Activated CD4-positive, alpha-beta T cell treated with anti-CD3 and anti-CD28 coated beads, Interleukin-2, amount 10 ng/mL, durations not matched to agents 7 days and 5 days (primary cell): ENCODE data around the gene TUBE1. TPM values are rescaled to one million over a fixed set of nuclear protein-coding genes. Genes with fewer than 3 reads are reported as not detected.
"Not testable (repeated sequence)": the region's sequence is repeated elsewhere in the genome, so short reads cannot be mapped to it uniquely, and the experiment has no call there.

Experiments
- CTCF ChIA-PET: fragments of 350-600 bp; sonication (Branson Sonifier 250); formaldehyde crosslinking; loops from one replicate; lab custom pipeline; 2021; ENCODE audit warnings: antibody characterized with exemption; lab: Charles Lee
- POLR2A ChIA-PET: fragments of 350-600 bp; sonication (Branson Sonifier 250); formaldehyde crosslinking; loops from one replicate; lab custom pipeline; 2021; ENCODE audit warnings: antibody characterized with exemption; lab: Charles Lee
- DNase-seq: peaks from one replicate; pipeline ENCODE4 v3.0.0-alpha.2; 2020
- H3K27ac Mint-ChIP-seq: one replicate; pipeline ENCODE4 v1.8.0; 2021; ENCODE audit warnings: mild to moderate bottlenecking, moderate library complexity, mixed read lengths
- H3K27me3 Mint-ChIP-seq: one replicate; pipeline ENCODE4 v1.8.0; 2021; ENCODE audit warnings: mixed read lengths
- H3K36me3 Mint-ChIP-seq: one replicate; pipeline ENCODE4 v1.8.0; 2021; ENCODE audit warnings: low read depth, mixed read lengths
- H3K4me1 Mint-ChIP-seq: one replicate; pipeline ENCODE4 v1.8.0; 2021; ENCODE audit warnings: mixed read lengths
- H3K4me3 Mint-ChIP-seq: one replicate; pipeline ENCODE4 v1.8.0; 2021; ENCODE audit warnings: mild to moderate bottlenecking, moderate library complexity, mixed read lengths
- H3K9me3 Mint-ChIP-seq: one replicate; pipeline ENCODE4 v1.8.0; 2021; ENCODE audit warnings: mixed read lengths
- total RNA-seq, 2 experiments: library from RNA; stranded (reverse); gene quantifications; one replicate each; pipeline ENCODE4 v1.2.3, GENCODE V29; 2021

The TUBE1 gene
- total RNA-seq, 2 experiments from 2014 or later: 14.9 to 18.9 TPM

DNA sequence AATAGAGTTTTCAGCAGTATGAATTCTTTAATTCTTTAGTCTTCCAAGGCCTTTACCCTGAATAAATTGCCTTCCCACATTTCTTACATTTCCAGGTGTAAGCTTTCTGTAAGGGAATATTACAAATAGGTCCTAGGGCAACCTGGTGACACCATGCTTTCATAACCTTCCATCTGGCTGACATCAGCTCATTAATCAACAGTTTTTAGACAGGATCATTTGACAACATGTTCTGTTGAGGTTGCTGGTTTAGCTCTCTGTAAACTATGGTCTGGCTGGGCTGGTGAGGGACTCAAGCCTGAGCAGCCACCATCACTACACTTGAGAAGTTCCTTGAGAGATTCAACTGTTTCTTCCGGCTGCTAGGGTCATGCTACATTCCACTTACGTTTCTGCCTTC, 19.3 kb upstream of the TUBE1 start:
- ChIA-PET POLR2A (no interaction called here), CTCF (interaction anchor here (0.8 kb wide), 1 partner anchor 8 kb away, joined by 4 read pairs; no protein-coding TSS in a partner anchor)
- Mint-ChIP-seq H3K4me1 (no peaks in the 10 kb centered on the region), H3K36me3 (no peaks in the 10 kb centered on the region), H3K9me3 (no peaks in the 10 kb centered on the region), H3K4me3 (no peak overlapping the region), H3K27me3 (peaks cover 18% of the 10 kb centered on the region), H3K27ac (no peak overlapping the region)
- no peak for DNase-seq

DNA sequence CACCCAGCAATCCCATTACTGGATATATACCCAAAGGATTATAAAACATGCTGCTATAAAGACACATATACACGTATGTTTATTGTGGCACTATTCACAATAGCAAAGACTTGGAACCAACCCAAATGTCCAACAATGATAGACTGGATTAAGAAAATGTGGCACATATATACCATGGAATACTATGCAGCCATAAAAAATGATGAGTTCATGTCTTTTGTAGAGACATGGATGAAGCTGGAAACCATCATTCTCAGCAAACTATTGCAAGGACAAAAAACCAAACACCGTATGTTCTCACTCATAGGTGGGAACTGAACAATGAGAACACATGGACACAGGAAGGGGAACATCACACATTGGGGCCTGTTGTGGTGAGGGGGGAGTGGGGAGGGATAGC, 18.7 kb upstream of the TUBE1 start:
- DNase-seq: not testable (repeated sequence)
- peaks cover 18% of the 10 kb centered on the region for H3K27me3 Mint-ChIP-seq

DNA sequence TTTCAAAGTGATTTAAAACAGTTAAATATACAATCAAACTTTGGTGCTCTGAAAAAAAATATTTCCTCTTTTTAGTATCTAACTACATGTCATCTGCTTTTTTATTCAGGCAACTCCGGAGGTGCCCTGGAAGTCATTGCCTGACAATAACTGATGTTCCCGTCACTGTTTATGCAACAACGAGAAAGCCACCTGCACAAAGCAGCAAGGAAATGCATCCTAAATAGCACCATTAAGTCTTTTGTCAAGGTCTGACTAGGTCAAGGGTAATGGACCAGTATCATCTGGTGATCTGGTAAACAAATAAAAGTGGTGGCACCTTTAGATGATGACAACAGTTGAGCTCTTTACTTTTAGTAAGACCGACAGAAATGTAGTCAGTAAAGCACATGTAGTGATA, 13.3 kb upstream of the TUBE1 start:
- POLR2A ChIA-PET: no interaction called here
- CTCF ChIA-PET: interaction anchor here (0.5 kb wide), 1 partner anchor 1670 kb away, joined by 4 read pairs; no protein-coding TSS in a partner anchor
- no peak for DNase-seq
- H3K9me3 Mint-ChIP-seq: no peaks in the 10 kb centered on the region
- H3K27me3 Mint-ChIP-seq: peaks cover 17% of the 10 kb centered on the region
- no peak overlapping the region for H3K4me3 Mint-ChIP-seq
- H3K36me3 Mint-ChIP-seq: no peaks in the 10 kb centered on the region
- H3K27ac Mint-ChIP-seq: no peak overlapping the region
- no peaks in the 10 kb centered on the region for H3K4me1 Mint-ChIP-seq

More for the DNA sequence above, 18.7 kb upstream of the TUBE1 start:
- H3K9me3 Mint-ChIP-seq, H3K4me3 Mint-ChIP-seq, H3K27ac Mint-ChIP-seq, POLR2A ChIA-PET, H3K36me3 Mint-ChIP-seq, H3K4me1 Mint-ChIP-seq: not testable (repeated sequence)
- CTCF ChIA-PET: interaction anchor here (0.8 kb wide), 1 partner anchor 9 kb away, joined by 4 read pairs; no protein-coding TSS in a partner anchor

DNA sequence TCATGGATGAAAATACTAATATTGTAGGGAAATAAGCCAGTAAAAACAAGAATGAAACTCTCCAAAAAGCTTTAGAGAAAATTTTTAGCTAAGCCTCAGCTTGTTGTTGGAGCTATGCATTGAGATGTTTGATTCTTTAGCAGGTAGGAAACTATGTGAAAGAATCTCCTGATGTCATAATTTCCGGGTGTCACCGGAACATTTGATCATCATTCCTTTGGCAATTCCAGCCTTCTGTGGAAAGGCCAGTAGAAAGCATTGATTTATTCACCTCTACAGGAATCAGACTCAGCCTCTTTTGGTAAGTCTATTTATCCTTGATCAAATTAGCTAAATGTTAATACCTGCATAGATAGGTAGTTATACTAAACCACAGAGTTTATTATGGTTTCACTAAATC, 9.6 kb upstream of the TUBE1 start:
- no peaks in the 10 kb centered on the region for H3K4me1 Mint-ChIP-seq

DNA sequence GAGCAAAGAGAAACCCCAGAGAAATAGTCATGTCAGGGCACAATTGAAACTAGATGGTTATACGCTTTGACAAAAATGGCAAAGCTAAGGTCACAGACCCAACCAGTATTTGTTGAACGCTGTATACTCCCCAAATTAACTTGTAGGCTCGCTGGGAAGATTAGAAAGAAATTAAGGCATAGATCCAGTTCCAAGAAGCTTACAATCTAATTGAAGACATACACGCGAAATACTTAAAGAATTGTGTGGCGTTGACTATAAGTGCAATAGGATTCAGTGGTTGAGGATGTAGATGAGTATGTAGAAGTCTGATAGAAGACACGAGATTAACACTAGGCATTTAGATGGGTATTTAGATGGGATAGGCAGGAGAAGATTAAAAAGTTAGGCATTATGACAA, 634 bp upstream of the TUBE1 start:
- ChIA-PET POLR2A (interaction anchor here (0.8 kb wide), 1 partner anchor 76 kb away, joined by 4 read pairs; no protein-coding TSS in a partner anchor), CTCF (interaction anchor here (1.0 to 1.9 kb wide), 5 partner anchors 25 to 829 kb away, joined by 3 to 6 read pairs (median 4); a partner anchor contains a TSS)
- Mint-ChIP-seq H3K27me3 (peaks cover 31% of the 10 kb centered on the region), H3K4me3 (no peak overlapping the region), H3K36me3 (peaks cover 9% of the 10 kb centered on the region), H3K4me1 (peaks cover 7% of the 10 kb centered on the region), H3K9me3 (no peaks in the 10 kb centered on the region), H3K27ac (no peak overlapping the region)
- DNase-seq: no peak

More for the DNA sequence above, 9.6 kb upstream of the TUBE1 start:
- CTCF ChIA-PET: no interaction called here
- Mint-ChIP-seq H3K36me3 (no peaks in the 10 kb centered on the region), H3K9me3 (no peaks in the 10 kb centered on the region), H3K4me3 (no peak overlapping the region), H3K27me3 (peaks cover 12% of the 10 kb centered on the region), H3K27ac (no peak overlapping the region)
- no peak for DNase-seq
- POLR2A ChIA-PET: no interaction called here

DNA sequence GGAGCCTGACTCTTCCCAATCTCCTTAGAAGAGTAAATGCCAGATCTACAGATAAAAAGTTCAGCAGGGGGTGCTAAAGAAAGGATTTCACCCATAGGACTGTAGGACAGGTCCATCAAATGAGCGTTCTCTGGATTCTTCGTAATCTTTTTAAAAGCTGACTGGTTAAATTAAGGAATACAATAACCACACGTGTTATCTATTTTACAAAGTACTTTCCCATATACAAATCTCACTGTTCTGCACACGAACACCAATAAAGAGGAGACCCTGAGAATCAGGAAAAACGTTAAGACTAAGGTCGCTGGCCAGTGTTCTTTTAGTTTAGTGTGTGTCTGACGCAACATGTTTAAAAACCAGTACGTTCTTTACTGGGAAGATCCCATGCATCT, 542 bp downstream of the TUBE1 start:
- no peak for DNase-seq
- Mint-ChIP-seq H3K27me3 (peaks cover 24% of the 10 kb centered on the region), H3K9me3 (no peaks in the 10 kb centered on the region), H3K4me1 (peaks cover 7% of the 10 kb centered on the region), H3K27ac (no peak overlapping the region), H3K4me3 (no peak overlapping the region), H3K36me3 (peaks cover 9% of the 10 kb centered on the region)
- CTCF ChIA-PET: interaction anchor here (1.0 to 1.9 kb wide), 3 partner anchors 77 to 828 kb away, joined by 3 to 6 read pairs (median 4); a partner anchor contains a TSS
- POLR2A ChIA-PET: interaction anchor here (0.8 kb wide), 1 partner anchor 77 kb away, joined by 4 read pairs; no protein-coding TSS in a partner anchor

DNA sequence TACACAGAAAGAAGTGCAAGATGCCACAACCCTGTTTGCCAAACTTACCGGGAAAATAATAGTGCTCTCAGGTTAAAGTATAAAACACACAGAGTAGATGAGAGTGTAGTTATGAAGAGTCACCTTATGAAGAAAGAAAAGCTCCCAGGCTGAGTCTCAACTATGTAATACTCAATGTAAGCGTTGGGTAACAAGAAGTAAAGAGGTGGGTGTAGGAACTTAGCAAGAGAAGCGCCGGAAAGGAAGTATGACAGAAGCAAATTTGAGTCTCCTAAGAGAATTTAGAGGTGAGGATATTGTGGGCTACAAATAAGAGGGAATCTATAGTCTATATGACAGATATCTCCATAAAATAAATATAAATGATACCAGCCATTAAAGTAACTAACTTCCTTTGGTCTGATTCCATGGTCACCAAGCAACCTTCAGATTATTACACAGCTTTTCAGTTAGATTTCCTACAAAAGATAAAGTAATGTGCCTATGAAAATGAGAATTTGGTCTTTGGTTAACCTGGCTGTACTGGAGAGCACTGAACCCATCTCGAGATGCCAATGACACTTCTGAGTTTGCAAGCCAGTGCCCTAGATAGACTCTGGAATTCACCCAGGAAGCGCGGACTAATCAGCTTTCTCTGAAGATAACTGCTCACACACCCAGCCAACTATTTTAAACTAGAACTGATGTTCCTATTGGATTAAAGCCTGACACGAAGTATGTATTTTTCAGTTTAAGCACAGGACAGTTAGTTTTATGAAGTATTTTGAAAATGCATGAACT, 1.8 kb downstream of the TUBE1 start:
- Mint-ChIP-seq H3K27ac (no peak overlapping the region), H3K36me3 (peaks cover 9% of the 10 kb centered on the region), H3K9me3 (no peaks in the 10 kb centered on the region), H3K4me3 (peak overlapping the region; percentile 21), H3K27me3 (peaks cover 18% of the 10 kb centered on the region), H3K4me1 (peaks cover 7% of the 10 kb centered on the region)
- POLR2A ChIA-PET: no interaction called here
- CTCF ChIA-PET: no interaction called here
- no peak for DNase-seq

DNA sequence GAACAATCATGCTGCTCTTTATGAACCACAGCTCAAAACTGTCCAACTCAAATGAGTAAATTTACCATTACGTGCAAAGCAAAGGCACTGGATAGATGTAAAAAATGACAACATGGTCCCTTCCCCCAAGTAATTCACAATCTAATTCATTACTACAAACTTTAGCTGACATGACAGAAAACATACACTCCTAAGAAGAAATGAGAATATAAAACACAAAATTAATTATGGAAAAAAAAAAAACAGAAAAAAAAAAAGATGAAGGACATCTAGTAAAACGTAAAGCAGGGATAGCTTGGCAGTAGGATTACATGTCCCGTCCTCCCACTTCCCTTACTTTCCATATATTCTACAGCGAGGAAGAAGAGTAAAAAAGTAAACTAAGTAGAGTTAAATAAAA, 5.7 kb downstream of the TUBE1 start:
- ChIA-PET POLR2A (no interaction called here), CTCF (no interaction called here)
- Mint-ChIP-seq H3K4me1 (peaks cover 7% of the 10 kb centered on the region), H3K4me3 (no peak overlapping the region), H3K27me3 (no peaks in the 10 kb centered on the region), H3K9me3 (no peaks in the 10 kb centered on the region), H3K36me3 (peaks cover 15% of the 10 kb centered on the region), H3K27ac (no peak overlapping the region)
- DNase-seq: no peak

DNA sequence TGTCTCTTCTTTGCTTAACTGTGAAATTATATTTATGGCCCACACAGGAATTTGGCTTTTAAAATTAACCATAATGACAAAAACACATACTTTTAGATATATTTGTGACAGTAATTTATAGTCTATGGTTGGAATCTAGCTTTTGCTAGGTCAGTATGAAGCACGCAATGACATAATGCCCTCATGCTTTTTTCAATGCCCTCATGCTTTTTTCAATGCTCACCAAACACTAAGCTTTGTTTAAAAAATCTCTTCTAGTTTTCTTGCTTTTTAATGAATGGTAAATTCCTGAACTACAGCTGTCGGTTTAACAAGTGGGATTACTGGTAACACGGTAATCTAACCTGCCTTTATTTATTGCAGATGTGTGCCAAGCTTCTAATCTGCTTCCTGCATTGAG, 20.7 kb downstream of the TUBE1 start:
- Mint-ChIP-seq H3K27ac (no peak overlapping the region), H3K4me1 (no peaks in the 10 kb centered on the region), H3K27me3 (no peaks in the 10 kb centered on the region), H3K4me3 (no peak overlapping the region), H3K9me3 (no peaks in the 10 kb centered on the region), H3K36me3 (peaks cover 1% of the 10 kb centered on the region)
- ChIA-PET POLR2A (no interaction called here), CTCF (no interaction called here)
- no peak for DNase-seq

DNA sequence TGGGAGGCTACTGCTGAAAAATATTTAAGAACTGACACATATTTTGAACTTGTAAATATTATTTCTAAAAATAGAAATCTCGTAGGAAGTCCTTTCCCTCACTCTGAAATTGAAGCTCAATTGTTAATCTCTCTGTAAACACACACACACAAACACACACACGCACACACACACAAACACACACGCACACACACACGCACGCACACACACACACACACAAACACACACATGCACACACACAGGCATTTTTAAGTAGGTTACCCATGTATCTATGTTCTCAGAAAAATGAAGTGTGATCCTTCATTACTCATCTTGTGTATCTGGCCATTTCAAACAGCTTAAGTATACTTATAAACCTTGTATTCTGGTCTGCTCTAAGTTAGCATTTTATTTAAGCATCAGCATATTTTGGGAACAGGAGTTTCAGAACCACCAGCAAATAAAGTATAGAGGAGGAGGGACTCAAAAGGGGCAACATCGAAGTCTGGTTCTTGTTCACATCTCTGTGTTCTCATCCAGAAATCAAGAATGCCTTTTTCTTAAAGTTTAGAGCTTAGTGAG, 21.8 kb downstream of the TUBE1 start:
- Mint-ChIP-seq H3K27me3 (no peaks in the 10 kb centered on the region), H3K36me3 (no peaks in the 10 kb centered on the region), H3K27ac (no peak overlapping the region), H3K4me1 (no peaks in the 10 kb centered on the region), H3K9me3 (no peaks in the 10 kb centered on the region), H3K4me3 (no peak overlapping the region)
- POLR2A ChIA-PET: no interaction called here
- DNase-seq: no peak
- CTCF ChIA-PET: interaction anchor here (0.7 to 1.5 kb wide), 3 partner anchors 8 to 56 kb away, joined by 3 to 5 read pairs (median 3); partner anchors contain the start of gene CCN6

DNA sequence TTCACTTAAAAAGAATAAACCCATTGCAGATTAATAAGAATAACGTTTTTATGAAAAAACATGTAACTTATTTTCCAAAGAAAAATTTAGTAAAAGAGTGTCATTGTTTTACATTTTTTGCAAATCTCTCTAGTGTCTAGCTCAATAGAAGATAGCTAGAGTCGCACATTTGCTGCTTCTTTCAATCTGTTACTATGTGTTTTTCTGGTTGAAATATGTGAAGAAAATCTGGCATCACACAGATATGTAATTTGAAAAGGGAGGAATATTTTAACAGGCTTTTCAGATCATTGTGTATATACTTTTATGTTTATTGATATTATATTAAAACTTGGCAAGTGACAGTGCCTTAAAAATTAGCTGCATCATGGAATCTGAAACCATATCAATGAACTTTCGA, 24.3 kb downstream of the TUBE1 start:
- H3K4me3 Mint-ChIP-seq: no peak overlapping the region
- H3K27me3 Mint-ChIP-seq: no peaks in the 10 kb centered on the region
- DNase-seq: no peak
- CTCF ChIA-PET: interaction anchor here (1.1 to 1.4 kb wide), 2 partner anchors 10 to 17 kb away, joined by 3 read pairs; no protein-coding TSS in a partner anchor
- H3K9me3 Mint-ChIP-seq: no peaks in the 10 kb centered on the region
- H3K4me1 Mint-ChIP-seq: no peaks in the 10 kb centered on the region
- POLR2A ChIA-PET: no interaction called here
- no peaks in the 10 kb centered on the region for H3K36me3 Mint-ChIP-seq
- no peak overlapping the region for H3K27ac Mint-ChIP-seq

DNA sequence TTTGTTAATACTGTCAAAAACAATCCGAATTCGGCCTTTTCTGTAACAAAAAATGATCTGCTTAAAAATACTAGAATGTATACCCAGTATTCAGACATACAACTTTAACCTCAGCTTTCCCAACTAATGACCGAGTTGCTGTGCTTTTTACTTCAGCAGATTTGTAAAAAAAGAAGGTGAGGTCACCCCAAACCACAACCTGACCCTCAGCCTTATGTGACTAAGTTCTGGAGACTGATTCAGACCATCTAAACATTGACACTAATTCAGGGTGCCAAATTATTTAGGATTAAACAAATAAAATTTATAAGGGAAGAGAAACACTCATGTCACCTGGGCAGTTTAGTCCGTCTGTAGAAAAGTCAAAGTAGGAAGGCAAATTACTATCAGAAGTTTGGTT, 25.7 kb downstream of the TUBE1 start:
- ChIA-PET CTCF (interaction anchor here (0.8 kb wide), 2 partner anchors 18 to 34 kb away, joined by 3 read pairs; no protein-coding TSS in a partner anchor), POLR2A (interaction anchor here (0.6 kb wide), 2 partner anchors 665 to 772 kb away, joined by 3 read pairs; no protein-coding TSS in a partner anchor)
- DNase-seq: no peak
- no peaks in the 10 kb centered on the region for H3K4me1 Mint-ChIP-seq
- H3K9me3 Mint-ChIP-seq: no peaks in the 10 kb centered on the region
- H3K36me3 Mint-ChIP-seq: no peaks in the 10 kb centered on the region
- no peak overlapping the region for H3K27ac Mint-ChIP-seq
- H3K4me3 Mint-ChIP-seq: no peak overlapping the region
- no peaks in the 10 kb centered on the region for H3K27me3 Mint-ChIP-seq
